ENCODE results near the gene PCDH1. TPM values are rescaled to one million over a fixed set of nuclear protein-coding genes. Genes with fewer than 3 reads are reported as not detected.

Gene PCDH1
- total RNA-seq, 1 experiment from 2014 or later = 127 TPM

DNA sequence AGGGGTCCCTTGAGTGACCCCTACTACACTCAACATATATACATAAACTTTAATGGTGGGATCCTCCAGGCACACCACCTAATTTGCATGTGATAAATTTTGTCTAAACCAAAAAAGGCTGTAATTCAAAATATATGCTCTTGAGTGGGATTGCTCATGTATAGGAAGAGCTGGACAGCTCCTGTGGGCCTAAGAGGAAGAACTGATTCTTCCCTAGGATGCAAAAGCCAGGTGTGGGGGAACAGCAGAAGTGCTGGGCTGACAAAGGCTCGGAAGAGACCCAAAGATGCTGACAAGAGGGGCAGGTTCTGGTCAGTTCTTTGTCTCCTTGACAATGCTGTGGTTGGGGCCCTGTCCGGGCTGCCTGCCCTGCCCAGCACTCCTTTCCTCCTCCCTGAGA is 43.9 kb downstream of the PCDH1 start:
- Histone ChIP-seq H4K5ac (ENCODE audit: insufficient read length, low read depth, low read length) (no peak overlapping the region), H2AFZ (ENCODE audit: low read length) (no peak overlapping the region), H3K9ac (ENCODE audit: extremely low read depth, insufficient read length, low read length) (no peak overlapping the region), H4K91ac (ENCODE audit: insufficient read length, low read depth, low read length) (no peak overlapping the region), H3K18ac (ENCODE audit: insufficient read length, low read depth, low read length) (no peak overlapping the region), H2BK12ac (ENCODE audit: insufficient read length, low read depth, low read length) (no peak overlapping the region), H4K8ac (replicated peaks; ENCODE audit: insufficient read length, low read depth, low read length) (no peak overlapping the region), H3K23ac (ENCODE audit: insufficient read length, low read depth, low read length) (no peak overlapping the region), H3K14ac (ENCODE audit: insufficient read depth, low read length) (no peak overlapping the region), H3T11ph (ENCODE audit: low read length) (no peak overlapping the region), H2BK120ac (ENCODE audit: low read depth, low read length, poor library complexity, severe bottlenecking) (no peak overlapping the region), H3K79me1 (ENCODE audit: insufficient read depth, low read depth, low read length, poor library complexity, severe bottlenecking) (no peaks in the 10 kb centered on the region), H3K23me2 (ENCODE audit: insufficient read length, low read depth, low read length, poor library complexity, severe bottlenecking) (no peaks in the 10 kb centered on the region), H3K4me2 (ENCODE audit: insufficient read depth, insufficient read length, low read length) (no peak overlapping the region), H2BK5ac (ENCODE audit: insufficient read length, low read length) (no peak overlapping the region), H2BK15ac (ENCODE audit: low read depth, low read length) (no peak overlapping the region), H3K4me1 (ENCODE audit: insufficient read depth, low read length) (peaks cover 21% of the 10 kb centered on the region), H4K20me1 (ENCODE audit: control insufficient read depth, insufficient read depth, insufficient read length) (no peaks in the 10 kb centered on the region), H2AK5ac (ENCODE audit: insufficient read length, low read length) (no peak overlapping the region), H3K4ac (ENCODE audit: low read depth, low read length) (no peak overlapping the region), H3K27me3 (ENCODE audit: insufficient read depth, low read length) (no peaks in the 10 kb centered on the region), H3K79me2 (ENCODE audit: insufficient read depth, low read length) (no peaks in the 10 kb centered on the region), H3K56ac (ENCODE audit: insufficient read length, low read depth, low read length) (no peak overlapping the region), H3K27ac (ENCODE audit: insufficient read length, low read depth, low read length) (no peak overlapping the region), H2BK20ac (ENCODE audit: low read depth, low read length, poor library complexity, severe bottlenecking) (no peak overlapping the region), H3K9me3 (ENCODE audit: control insufficient read depth, low read depth, low read length) (no peaks in the 10 kb centered on the region)
- no peaks in the 10 kb centered on the region for H3K9me3 Mint-ChIP-seq
- no peak for DNase-seq
- no peak overlapping the region for H3K4me3 Mint-ChIP-seq
- H3K27ac Mint-ChIP-seq = peak overlapping the region in 1 of 3 experiments; percentile 79; a peak in 1 of 7 replicates
- WGBS (ENCODE audit: extremely low coverage, insufficient read length, low lambda C conversion rate) = no CpG with 5 or more reads among the region's 2 CpGs
- H3K4me1 Mint-ChIP-seq = peaks cover 52 to 61% of the 10 kb centered on the region in 2 experiments
- no peaks in the 10 kb centered on the region; the same call in 1 of the 2 replicates for H3K27me3 Mint-ChIP-seq (ENCODE audit: low read depth)
- peaks cover 0 to 9% (median 2%) of the 10 kb centered on the region in 3 experiments; a peak in 5 of 7 replicates for H3K36me3 Mint-ChIP-seq (ENCODE audit: insufficient read depth in 1 of 3, low read depth in 3 of 3)
- TF ChIP-seq, protein P1, sequence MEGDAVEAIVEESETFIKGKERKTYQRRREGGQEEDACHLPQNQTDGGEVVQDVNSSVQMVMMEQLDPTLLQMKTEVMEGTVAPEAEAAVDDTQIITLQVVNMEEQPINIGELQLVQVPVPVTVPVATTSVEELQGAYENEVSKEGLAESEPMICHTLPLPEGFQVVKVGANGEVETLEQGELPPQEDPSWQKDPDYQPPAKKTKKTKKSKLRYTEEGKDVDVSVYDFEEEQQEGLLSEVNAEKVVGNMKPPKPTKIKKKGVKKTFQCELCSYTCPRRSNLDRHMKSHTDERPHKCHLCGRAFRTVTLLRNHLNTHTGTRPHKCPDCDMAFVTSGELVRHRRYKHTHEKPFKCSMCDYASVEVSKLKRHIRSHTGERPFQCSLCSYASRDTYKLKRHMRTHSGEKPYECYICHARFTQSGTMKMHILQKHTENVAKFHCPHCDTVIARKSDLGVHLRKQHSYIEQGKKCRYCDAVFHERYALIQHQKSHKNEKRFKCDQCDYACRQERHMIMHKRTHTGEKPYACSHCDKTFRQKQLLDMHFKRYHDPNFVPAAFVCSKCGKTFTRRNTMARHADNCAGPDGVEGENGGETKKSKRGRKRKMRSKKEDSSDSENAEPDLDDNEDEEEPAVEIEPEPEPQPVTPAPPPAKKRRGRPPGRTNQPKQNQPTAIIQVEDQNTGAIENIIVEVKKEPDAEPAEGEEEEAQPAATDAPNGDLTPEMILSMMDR (conservative IDR thresholded peaks at IDR 0.05) = no peak

Data from H9 (cell line).